Esophagus muscularis mucosa (tissue), 4 donors: ENCODE measurements around the gene SPOCK1. TPM values are rescaled to one million over a fixed set of nuclear protein-coding genes. Genes with fewer than 3 reads are reported as not detected.

Experiments used
- DNase-seq: peaks from one replicate; pipeline ENCODE4 v3.0.0-alpha.2; 2017; ENCODE audit errors: extremely low spot score
- H3K27ac ChIP-seq, 4 donors: fragments of 200-600 bp; sonication (generic); replicated peaks in 1 of 4; 1 replicate in 3 of 4; 2 replicates in 1 of 4; pipeline ENCODE4 v1.5.1; 2016 to 2019; ENCODE audit warnings: mild to moderate bottlenecking in 1 of 4
- H3K27me3 ChIP-seq, 4 donors: fragments of 200-600 bp; sonication (generic); one replicate each; pipeline versions ENCODE4 v1.5.1 to v1.6.0; 2016 to 2019
- H3K36me3 ChIP-seq, 4 donors: fragments of 200-600 bp; sonication (generic); one replicate each; pipeline ENCODE4 v1.5.1; 2016 to 2019
- H3K4me1 ChIP-seq, 4 donors: fragments of 200-600 bp; sonication (generic); one replicate each; pipeline ENCODE4 v1.5.1; 2016 to 2019
- H3K4me3 ChIP-seq, 4 donors: fragments of 200-600 bp; sonication (generic); 1 replicate in 2 of 4; 2 replicates in 2 of 4; pipeline ENCODE4 v1.5.1; 2016 to 2019; ENCODE audit warnings: mild to moderate bottlenecking in 4 of 4, moderate library complexity in 1 of 4
- H3K9me3 ChIP-seq, 4 donors: fragments of 200-600 bp; sonication (generic); 1 replicate in 3 of 4; 2 replicates in 1 of 4; pipeline ENCODE4 v1.5.1; 2016 to 2019
- CTCF ChIP-seq, 3 experiments: fragments of 200-600 bp in 2 of 3; fragments of 450-650 bp in 1 of 3; sonication (generic) in 2 of 3; IDR thresholded peaks; one replicate each; pipeline ENCODE4 v1.5.1; 2017 to 2019; ENCODE audit warnings: antibody characterized with exemption in 3 of 3, mild to moderate bottlenecking in 2 of 3, moderate library complexity in 1 of 3
- EP300 ChIP-seq: sonication (generic); formaldehyde crosslinking; IDR thresholded peaks from one replicate; pipeline ENCODE4 v1.6.1; 2017; ENCODE audit warnings: antibody characterized with exemption
- POLR2A ChIP-seq: fragments of 450-650 bp; IDR thresholded peaks from one replicate; pipeline ENCODE4 v1.6.1; 2017; ENCODE audit warnings: antibody characterized with exemption, moderate library complexity, mild to moderate bottlenecking, low read depth
- POLR2AphosphoS5 ChIP-seq, 2 donors: sonication (generic); formaldehyde crosslinking; IDR thresholded peaks; one replicate each; pipeline ENCODE4 v1.6.1; 2017; ENCODE audit warnings: antibody characterized with exemption in 2 of 2
- WGBS: methylation state at CpG from one replicate; pipeline ENCODE4 v1.1.5; 2018; 5-methylcytosine and 5-hydroxymethylcytosine counted together
- intact Hi-C: fragments of 100-400 bp; cut with DNase I; formaldehyde crosslinking; loops from one replicate; pipeline ENCODE4 v1.15.1; 2023
- total RNA-seq, 4 donors: library from RNA; depleted of rRNA; stranded (reverse); fragments of >200 nt; gene quantifications; one replicate each; pipeline versions ENCODE4 v1.1.0 to v1.2.1, GENCODE V29; 2016

Gene SPOCK1
- total RNA-seq, 4 donors from 2014 or later, result 39.0 to 52.4 (median 45.6) TPM

- H3K9me3 ChIP-seq, result peaks cover 0 to 3% (median 0%) of the 10 kb centered on the region in 4 donors
- H3K36me3 ChIP-seq, result no peaks in the 10 kb centered on the region
- DNase-seq, result no peak
- H3K4me3 ChIP-seq, result no peak overlapping the region
- no peaks in the 10 kb centered on the region for H3K4me1 ChIP-seq
- H3K27ac ChIP-seq, result no peak overlapping the region
- WGBS, result 90% methylated on average over 4 of the region's 4 CpGs
- no peaks in the 10 kb centered on the region for H3K27me3 ChIP-seq
- intact Hi-C loops, result no loop called here
- TF ChIP-seq POLR2A, result no peak
- no peak for TF ChIP-seq POLR2AphosphoS5 (IDR thresholded peaks at IDR 0.05)
- TF ChIP-seq CTCF (IDR thresholded peaks at IDR 0.05), result no peak
- no peak for TF ChIP-seq EP300
Observed at GRCh38 chr5:137325721-137326120, 173.4 kb downstream of the SPOCK1 start.

GRCh38 chr5:137320056-137321045, 178.8 kb downstream of the SPOCK1 start:
- TF ChIP-seq EP300, result no peak
- no peak for TF ChIP-seq POLR2A
- peak; percentile 76 to 84 (median 78) for TF ChIP-seq CTCF (IDR thresholded peaks at IDR 0.05)
- no peak overlapping the region for H3K4me3 ChIP-seq
- peaks cover 0 to 9% (median 4%) of the 10 kb centered on the region in 4 donors for H3K4me1 ChIP-seq
- H3K36me3 ChIP-seq, result no peaks in the 10 kb centered on the region
- DNase-seq, result no peak
- 2% methylated on average over 3 of the region's 3 CpGs for WGBS
- peaks cover 0 to 3% (median 0%) of the 10 kb centered on the region in 4 donors for H3K9me3 ChIP-seq
- intact Hi-C loops, result loop anchor here (1.0 kb wide), 1 partner anchor 179 kb away; the partner anchor contains the start of gene SPOCK1
- H3K27me3 ChIP-seq, result no peaks in the 10 kb centered on the region
- no peak overlapping the region for H3K27ac ChIP-seq

GRCh38 chr5:137318027-137318426, 181.1 kb downstream of the SPOCK1 start:
- intact Hi-C loops, result no loop called here
- no peak for DNase-seq
- 94% methylated on average over 6 of the region's 6 CpGs for WGBS
- no peaks in the 10 kb centered on the region for H3K27me3 ChIP-seq
- peaks cover 0 to 3% (median 0%) of the 10 kb centered on the region in 4 donors for H3K9me3 ChIP-seq
- H3K4me3 ChIP-seq, result no peak overlapping the region
- H3K36me3 ChIP-seq, result no peaks in the 10 kb centered on the region
- no peak overlapping the region for H3K27ac ChIP-seq
- H3K4me1 ChIP-seq, result peaks cover 0 to 9% (median 4%) of the 10 kb centered on the region in 4 donors
- TF ChIP-seq CTCF (IDR thresholded peaks at IDR 0.05) (no peak), POLR2AphosphoS5 (IDR thresholded peaks at IDR 0.05) (no peak), POLR2A (no peak), EP300 (no peak)

- Histone ChIP-seq H3K27ac (no peak overlapping the region), H3K9me3 (no peaks in the 10 kb centered on the region), H3K4me3 (no peak overlapping the region), H3K36me3 (no peaks in the 10 kb centered on the region), H3K27me3 (no peaks in the 10 kb centered on the region), H3K4me1 (peaks cover 0 to 9% (median 4%) of the 10 kb centered on the region in 4 donors)
- intact Hi-C loops, result no loop called here
- DNase-seq, result peak; percentile 83
- TF ChIP-seq CTCF (IDR thresholded peaks at IDR 0.05) (no peak), POLR2AphosphoS5 (IDR thresholded peaks at IDR 0.05) (no peak), POLR2A (no peak), EP300 (no peak)
- WGBS, result 58% methylated on average over 1 of the region's 1 CpG
Observed at GRCh38 chr5:137316346-137316736, 182.8 kb downstream of the SPOCK1 start.
